Activated CD4-positive, alpha-beta memory T cell treated with anti-CD3 and anti-CD28 coated beads, Interleukin-2, amount 10 ng/mL, durations not matched to agents 7 days and 5 days (primary cell): ENCODE measurements around the gene WDR1. TPM values are rescaled to one million over a fixed set of nuclear protein-coding genes. Genes with fewer than 3 reads are reported as not detected.

ENCODE experiments used
- CTCF ChIA-PET: fragments of 350-600 bp; sonication (Branson Sonifier 250); formaldehyde crosslinking; loops from one replicate; lab custom pipeline; 2021; ENCODE audit warnings: antibody characterized with exemption, inconsistent platforms; lab: Charles Lee
- POLR2A ChIA-PET: fragments of 350-600 bp; sonication (Branson Sonifier 250); formaldehyde crosslinking; loops from one replicate; lab custom pipeline; 2021; ENCODE audit warnings: antibody characterized with exemption; lab: Charles Lee
- DNase-seq: peaks from one replicate; pipeline ENCODE4 v3.0.0-alpha.2; 2020
- H3K27ac Mint-ChIP-seq: one replicate; pipeline ENCODE4 v1.8.0; 2021; ENCODE audit warnings: mild to moderate bottlenecking, mixed read lengths
- H3K27me3 Mint-ChIP-seq: one replicate; pipeline ENCODE4 v1.8.0; 2021; ENCODE audit warnings: mixed read lengths
- H3K36me3 Mint-ChIP-seq: one replicate; pipeline ENCODE4 v1.8.0; 2021; ENCODE audit warnings: low read depth, mixed read lengths
- H3K4me1 Mint-ChIP-seq: one replicate; pipeline ENCODE4 v1.8.0; 2021; ENCODE audit warnings: mixed read lengths
- H3K4me3 Mint-ChIP-seq: one replicate; pipeline ENCODE4 v1.8.0; 2021; ENCODE audit warnings: mild to moderate bottlenecking, mixed read lengths
- H3K9me3 Mint-ChIP-seq: one replicate; pipeline ENCODE4 v1.8.0; 2021; ENCODE audit warnings: mixed read lengths
- total RNA-seq, 2 experiments: library from RNA; stranded (reverse); gene quantifications; one replicate each; pipeline ENCODE4 v1.2.3, GENCODE V29; 2021

The WDR1 gene
- total RNA-seq, 2 experiments from 2014 or later = 463 to 465 TPM

GRCh38 chr4:10094841-10095240 is 21.8 kb downstream of the WDR1 start:
- peaks cover 94% of the 10 kb centered on the region for H3K36me3 Mint-ChIP-seq

GRCh38 chr4:10093801-10094552 is 22.6 kb downstream of the WDR1 start:
- peaks cover 91% of the 10 kb centered on the region for H3K36me3 Mint-ChIP-seq
- POLR2A ChIA-PET = interaction anchor here (0.7 to 23.4 kb wide), 2 partner anchors 10 to 18 kb away, joined by 4 to 503 read pairs; partner anchors contain the start of gene WDR1
- no peaks in the 10 kb centered on the region for H3K9me3 Mint-ChIP-seq
- peak overlapping the region; percentile 51 for H3K4me3 Mint-ChIP-seq
- peak overlapping the region; percentile 95 for H3K27ac Mint-ChIP-seq
- peak; percentile 46 for DNase-seq
- no peaks in the 10 kb centered on the region for H3K27me3 Mint-ChIP-seq
- H3K4me1 Mint-ChIP-seq = peaks cover 83% of the 10 kb centered on the region
- CTCF ChIA-PET = interaction anchor here (0.9 to 4.0 kb wide), 3 partner anchors 23 to 85 kb away, joined by 3 to 26 read pairs (median 3); partner anchors contain the start of gene WDR1

More at GRCh38 chr4:10094841-10095240, 21.8 kb downstream of the WDR1 start:
- Mint-ChIP-seq H3K27ac (peak overlapping the region; percentile 95), H3K4me1 (peaks cover 92% of the 10 kb centered on the region), H3K27me3 (no peaks in the 10 kb centered on the region), H3K9me3 (no peaks in the 10 kb centered on the region), H3K4me3 (peak overlapping the region; percentile 13)
- ChIA-PET POLR2A (interaction anchor here (0.8 to 23.4 kb wide), 3 partner anchors 11 to 82 kb away, joined by 3 to 503 read pairs (median 6); partner anchors contain the start of gene WDR1), CTCF (interaction anchor here (1.5 to 4.0 kb wide), 2 partner anchors 22 to 392 kb away, joined by 5 to 26 read pairs; partner anchors contain the start of gene WDR1)
- DNase-seq = no peak

- Mint-ChIP-seq H3K4me3 (peak overlapping the region; percentile 51), H3K36me3 (peaks cover 91% of the 10 kb centered on the region), H3K4me1 (peaks cover 76% of the 10 kb centered on the region), H3K27me3 (no peaks in the 10 kb centered on the region), H3K9me3 (no peaks in the 10 kb centered on the region), H3K27ac (peak overlapping the region; percentile 95)
- ChIA-PET CTCF (interaction anchor here (0.9 to 1.3 kb wide), 2 partner anchors 31 to 86 kb away, joined by 3 read pairs; no protein-coding TSS in a partner anchor), POLR2A (interaction anchor here (0.7 to 23.4 kb wide), 4 partner anchors 9 to 88 kb away, joined by 3 to 503 read pairs (median 4); partner anchors contain the start of gene WDR1)
- DNase-seq = no peak
Observed at GRCh38 chr4:10093271-10093621, 23.4 kb downstream of the WDR1 start.

- H3K27me3 Mint-ChIP-seq = no peaks in the 10 kb centered on the region
- peaks cover 90% of the 10 kb centered on the region for H3K36me3 Mint-ChIP-seq
- DNase-seq = no peak
- H3K4me1 Mint-ChIP-seq = peaks cover 70% of the 10 kb centered on the region
- POLR2A ChIA-PET = interaction anchor here (0.7 to 23.4 kb wide), 4 partner anchors 14 to 89 kb away, joined by 3 to 503 read pairs (median 4); partner anchors contain the start of gene WDR1
- CTCF ChIA-PET = interaction anchor here (1.3 kb wide), 1 partner anchor 30 kb away, joined by 3 read pairs; no protein-coding TSS in a partner anchor
- no peaks in the 10 kb centered on the region for H3K9me3 Mint-ChIP-seq
- peak overlapping the region; percentile 95 for H3K27ac Mint-ChIP-seq
- peak overlapping the region; percentile 51 for H3K4me3 Mint-ChIP-seq
Observed at GRCh38 chr4:10092481-10093270, 23.9 kb downstream of the WDR1 start.

GRCh38 chr4:10091531-10092181 is 24.9 kb downstream of the WDR1 start:
- H3K36me3 Mint-ChIP-seq = peaks cover 90% of the 10 kb centered on the region
- CTCF ChIA-PET = no interaction called here
- H3K27me3 Mint-ChIP-seq = no peaks in the 10 kb centered on the region
- no peak overlapping the region for H3K4me3 Mint-ChIP-seq
- no peak for DNase-seq
- no peaks in the 10 kb centered on the region for H3K9me3 Mint-ChIP-seq
- POLR2A ChIA-PET = interaction anchor here (1.1 to 23.4 kb wide), 2 partner anchors 19 to 21 kb away, joined by 4 to 503 read pairs; partner anchors contain the start of gene WDR1
- peaks cover 60% of the 10 kb centered on the region for H3K4me1 Mint-ChIP-seq
- H3K27ac Mint-ChIP-seq = peak overlapping the region; percentile 95

GRCh38 chr4:10090467-10091250 is 25.9 kb downstream of the WDR1 start:
- DNase-seq = no peak
- H3K4me3 Mint-ChIP-seq = no peak overlapping the region
- H3K36me3 Mint-ChIP-seq = peaks cover 92% of the 10 kb centered on the region
- no peaks in the 10 kb centered on the region for H3K9me3 Mint-ChIP-seq
- peak overlapping the region; percentile 21 for H3K27ac Mint-ChIP-seq
- H3K27me3 Mint-ChIP-seq = no peaks in the 10 kb centered on the region
- H3K4me1 Mint-ChIP-seq = peaks cover 50% of the 10 kb centered on the region
- ChIA-PET POLR2A (interaction anchor here (23.4 kb wide), 1 partner anchor 22 kb away, joined by 503 read pairs; the partner anchor contains the start of gene WDR1), CTCF (interaction anchor here (1.0 to 3.0 kb wide), 3 partner anchors 13 to 27 kb away, joined by 3 to 8 read pairs (median 3); partner anchors contain the start of gene WDR1)

GRCh38 chr4:10089346-10089745 is 27.3 kb downstream of the WDR1 start:
- no peaks in the 10 kb centered on the region for H3K9me3 Mint-ChIP-seq

GRCh38 chr4:10088135-10089010 is 28.2 kb downstream of the WDR1 start:
- H3K4me1 Mint-ChIP-seq = peaks cover 27% of the 10 kb centered on the region
- CTCF ChIA-PET = interaction anchor here (3.0 kb wide), 1 partner anchor 29 kb away, joined by 8 read pairs; the partner anchor contains the start of gene WDR1
- H3K36me3 Mint-ChIP-seq = peaks cover 94% of the 10 kb centered on the region
- no peaks in the 10 kb centered on the region for H3K9me3 Mint-ChIP-seq
- H3K27me3 Mint-ChIP-seq = no peaks in the 10 kb centered on the region
- no peak overlapping the region for H3K4me3 Mint-ChIP-seq
- DNase-seq = no peak
- POLR2A ChIA-PET = interaction anchor here (23.4 kb wide), 1 partner anchor 24 kb away, joined by 503 read pairs; the partner anchor contains the start of gene WDR1
- no peak overlapping the region for H3K27ac Mint-ChIP-seq

More at GRCh38 chr4:10089346-10089745, 27.3 kb downstream of the WDR1 start:
- CTCF ChIA-PET = interaction anchor here (1.0 to 3.0 kb wide), 3 partner anchors 11 to 28 kb away, joined by 3 to 8 read pairs (median 3); partner anchors contain the start of gene WDR1
- Mint-ChIP-seq H3K27ac (no peak overlapping the region), H3K27me3 (no peaks in the 10 kb centered on the region), H3K4me1 (peaks cover 37% of the 10 kb centered on the region), H3K4me3 (no peak overlapping the region), H3K36me3 (peaks cover 95% of the 10 kb centered on the region)
- POLR2A ChIA-PET = interaction anchor here (23.4 kb wide), 1 partner anchor 23 kb away, joined by 503 read pairs; the partner anchor contains the start of gene WDR1
- no peak for DNase-seq

- peaks cover 94% of the 10 kb centered on the region for H3K36me3 Mint-ChIP-seq
- no peak for DNase-seq
- CTCF ChIA-PET = no interaction called here
- H3K27ac Mint-ChIP-seq = no peak overlapping the region
- peaks cover 16% of the 10 kb centered on the region for H3K4me1 Mint-ChIP-seq
- no peaks in the 10 kb centered on the region for H3K9me3 Mint-ChIP-seq
- POLR2A ChIA-PET = interaction anchor here (0.7 to 23.4 kb wide), 4 partner anchors 9 to 25 kb away, joined by 3 to 503 read pairs (median 4); partner anchors contain the start of gene WDR1
- no peak overlapping the region for H3K4me3 Mint-ChIP-seq
- no peaks in the 10 kb centered on the region for H3K27me3 Mint-ChIP-seq
Observed at GRCh38 chr4:10087152-10087791, 29.3 kb downstream of the WDR1 start.

GRCh38 chr4:10086506-10087120 is 30.0 kb downstream of the WDR1 start:
- Mint-ChIP-seq H3K4me1 (peaks cover 12% of the 10 kb centered on the region), H3K27ac (no peak overlapping the region), H3K4me3 (no peak overlapping the region), H3K36me3 (peaks cover 92% of the 10 kb centered on the region), H3K27me3 (no peaks in the 10 kb centered on the region), H3K9me3 (no peaks in the 10 kb centered on the region)
- no peak for DNase-seq
- ChIA-PET POLR2A (interaction anchor here (0.7 to 23.4 kb wide), 4 partner anchors 9 to 26 kb away, joined by 3 to 503 read pairs (median 4); partner anchors contain the start of gene WDR1), CTCF (no interaction called here)
